Upper lobe of left lung (tissue), 4 donors: ENCODE results near the gene CARMIL3.

Experiments used
- CTCF ChIP-seq, 6 experiments: fragments of 450-650 bp in 4 of 6; fragments of 200-600 bp in 2 of 6; sonication (generic) in 2 of 6; IDR thresholded peaks; one replicate each; pipeline ENCODE4 v1.5.1; 2016 to 2019; ENCODE audit warnings: antibody characterized with exemption in 6 of 6
- POLR2A ChIP-seq, 4 donors: fragments of 450-650 bp; IDR thresholded peaks; one replicate each; pipeline ENCODE4 v1.5.1; 2016 to 2017; ENCODE audit warnings: antibody characterized with exemption in 4 of 4, mild to moderate bottlenecking in 2 of 4

- TF ChIP-seq CTCF (IDR thresholded peaks at IDR 0.05) (no peak), POLR2A (IDR thresholded peaks at IDR 0.05) (no peak)
Observed at GRCh38 chr14:24072881-24073877, 21.4 kb downstream of the CARMIL3 start.
